NCI-H1417 (cell line): ENCODE results near the gene APLP1.
"Not testable (repeated sequence)": the region's sequence is repeated elsewhere in the genome, so short reads cannot be mapped to it uniquely, and the experiment has no call there.

Experiments
- DNase-seq, 3 experiments: peaks; one replicate each; lab custom pipeline; 2025; lab: John Stamatoyannopoulos, UW

APLP1 gene

GRCh38 chr19:35882114-35882832 is 13.9 kb downstream of the APLP1 start:
- peak; percentile 56 to 89 (median 81) for DNase-seq

GRCh38 chr19:35883882-35884281 is 15.5 kb downstream of the APLP1 start:
- DNase-seq: no peak

- DNase-seq: no peak
Measured at GRCh38 chr19:35885225-35885738, 16.9 kb downstream of the APLP1 start.

- DNase-seq: no peak
Measured at GRCh38 chr19:35885904-35886303, 17.5 kb downstream of the APLP1 start.

- no peak for DNase-seq
Measured at GRCh38 chr19:35887197-35887596, 18.8 kb downstream of the APLP1 start.

- no peak for DNase-seq
Measured at GRCh38 chr19:35888398-35888797, 20.0 kb downstream of the APLP1 start.

- no peak for DNase-seq
Measured at GRCh38 chr19:35889370-35890112, 21.2 kb downstream of the APLP1 start.

GRCh38 chr19:35890113-35890650 is 21.8 kb downstream of the APLP1 start:
- DNase-seq: no peak

- not testable (repeated sequence) for DNase-seq
Measured at GRCh38 chr19:35891819-35892218, 23.4 kb downstream of the APLP1 start.

- DNase-seq: no peak
Measured at GRCh38 chr19:35894342-35894741, 26.0 kb downstream of the APLP1 start.

GRCh38 chr19:35895911-35896642 is 27.7 kb downstream of the APLP1 start:
- DNase-seq: no peak

GRCh38 chr19:35896643-35897040 is 28.3 kb downstream of the APLP1 start:
- no peak for DNase-seq

GRCh38 chr19:35897706-35898451 is 29.5 kb downstream of the APLP1 start:
- no peak for DNase-seq

GRCh38 chr19:35898499-35898809 is 30.1 kb downstream of the APLP1 start:
- no peak for DNase-seq

GRCh38 chr19:35899547-35900214 is 31.3 kb downstream of the APLP1 start:
- peak; percentile 67 to 84 (median 83) for DNase-seq

GRCh38 chr19:35901055-35901644 is 32.8 kb downstream of the APLP1 start:
- no peak for DNase-seq

- DNase-seq: no peak
Measured at GRCh38 chr19:35901854-35902661, 33.7 kb downstream of the APLP1 start, which contains the start of gene HCST. Gene HCST, plus strand, starts transcription at chr19:35902529. Its CDS starts 65 bp downstream, at chr19:35902594.

- DNase-seq: no peak
Measured at GRCh38 chr19:35902870-35903475, 34.6 kb downstream of the APLP1 start.

- peak; percentile 8 to 28 (median 20) for DNase-seq
Measured at GRCh38 chr19:35903550-35904179, 35.3 kb downstream of the APLP1 start.
